IMR-90 (cell line): ENCODE data around the gene CLDN6. TPM values are rescaled to one million over a fixed set of nuclear protein-coding genes. Genes with fewer than 3 reads are reported as not detected.

Experiments used
- ATAC-seq: fragments of 200-7000 bp; cut with Tn5 transposase; 2 replicates; pipeline ENCODE4 v1.9.1; 2020; ENCODE audit warnings: low read depth, mild to moderate bottlenecking, moderate library complexity
- BruUV-seq: library from RNA; stranded (reverse); fragments of 400-500 nt; replicated peaks from 2 replicates; lab custom pipeline; 2021; lab: Mats Ljungman, UMichigan
- CTCF ChIA-PET: fragments of 300-600 bp; formaldehyde crosslinking; extraction: SDS; loops from one replicate; lab custom pipeline; 2021; ENCODE audit warnings: antibody characterized with exemption; lab: Yijun Ruan, JAX
- POLR2A ChIA-PET: fragments of 300-600 bp; sonication (Branson Sonifier 250); formaldehyde crosslinking; loops from one replicate; lab custom pipeline; 2022; ENCODE audit warnings: antibody characterized with exemption; ENCODE audit not compliant: unreplicated experiment; lab: Charles Lee
- DNase-seq: peaks from one replicate; pipeline ENCODE4 v3.0.0; 2013
- H2AFZ ChIP-seq: replicated peaks from 2 replicates; pipeline ENCODE3; 2013; ENCODE audit warnings: low read length, mild to moderate bottlenecking; ENCODE audit not compliant: poor library complexity
- H2AK5ac ChIP-seq: 2 replicates; pipeline ENCODE4 v1.6.1; 2013; ENCODE audit warnings: low read depth, low read length, inconsistent platforms
- H2AK9ac ChIP-seq: replicated peaks from 2 replicates; pipeline ENCODE3; 2013; ENCODE audit warnings: mild to moderate bottlenecking, low read depth, low read length, moderate library complexity; ENCODE audit not compliant: poor library complexity
- H2BK120ac ChIP-seq: 2 replicates; pipeline ENCODE4 v1.6.1; 2013; ENCODE audit warnings: low read depth, low read length, inconsistent platforms
- H2BK15ac ChIP-seq: 3 replicates; pipeline ENCODE4 v1.6.1; 2013; ENCODE audit warnings: low read depth, low read length, inconsistent platforms
- H2BK20ac ChIP-seq: 2 replicates; pipeline ENCODE4 v1.6.1; 2013; ENCODE audit warnings: low read depth, mild to moderate bottlenecking, inconsistent platforms, low read length, moderate library complexity
- H2BK5ac ChIP-seq: 2 replicates; pipeline ENCODE4 v1.6.1; 2013; ENCODE audit warnings: mild to moderate bottlenecking, low read depth, low read length, inconsistent platforms; ENCODE audit not compliant: poor library complexity, severe bottlenecking
- H3K14ac ChIP-seq: replicated peaks from 2 replicates; pipeline ENCODE4 v1.6.1; 2013; ENCODE audit warnings: low read depth, low read length, inconsistent platforms
- H3K18ac ChIP-seq: 2 replicates; pipeline ENCODE4 v1.6.1; 2013; ENCODE audit warnings: low read depth, low read length, control low read depth
- H3K23ac ChIP-seq: 2 replicates; pipeline ENCODE4 v1.6.1; 2013; ENCODE audit warnings: low read depth, low read length, inconsistent platforms
- H3K27ac ChIP-seq: 2 replicates; pipeline ENCODE4 v1.5.1; 2013; ENCODE audit warnings: mild to moderate bottlenecking, control low read depth, low read length; ENCODE audit not compliant: insufficient read depth
- H3K27me3 ChIP-seq: 2 replicates; pipeline ENCODE4 v1.6.1; 2013; ENCODE audit warnings: low read length; ENCODE audit not compliant: control insufficient read depth, insufficient read depth
- H3K36me3 ChIP-seq: 2 replicates; pipeline ENCODE4 v1.6.1; 2013; ENCODE audit warnings: low read length, mixed read lengths; ENCODE audit not compliant: control insufficient read depth, insufficient read depth
- H3K4ac ChIP-seq: 2 replicates; pipeline ENCODE4 v1.6.1; 2013; ENCODE audit warnings: low read depth, low read length, inconsistent platforms
- H3K4me1 ChIP-seq: 2 replicates; pipeline ENCODE4 v1.6.1; 2013; ENCODE audit warnings: low read length, mixed read lengths; ENCODE audit not compliant: control insufficient read depth, insufficient read depth
- H3K4me2 ChIP-seq: 2 replicates; pipeline ENCODE4 v1.6.1; 2013; ENCODE audit warnings: low read depth, mild to moderate bottlenecking, control low read depth, low read length, moderate library complexity
- H3K4me3 ChIP-seq: 2 replicates; pipeline ENCODE4 v1.5.1; 2013; ENCODE audit warnings: low read depth, mild to moderate bottlenecking, control low read depth, low read length, moderate library complexity; ENCODE audit not compliant: insufficient read depth
- H3K56ac ChIP-seq: 2 replicates; pipeline ENCODE4 v1.6.1; 2013; ENCODE audit warnings: low read length, inconsistent platforms; ENCODE audit not compliant: insufficient read depth; ENCODE audit errors: extremely low read depth
- H3K79me1 ChIP-seq, 2 experiments: 2 replicates each; pipeline ENCODE4 v1.6.1; 2013; ENCODE audit warnings: low read length in 2 of 2, inconsistent platforms in 1 of 2, low read depth in 1 of 2
- H3K9ac ChIP-seq: 2 replicates; pipeline ENCODE4 v1.6.1; 2013; ENCODE audit warnings: low read depth, low read length, control low read depth
- H3K9me1 ChIP-seq: 2 replicates; pipeline ENCODE4 v1.6.1; 2013; ENCODE audit warnings: low read length, inconsistent platforms; ENCODE audit not compliant: insufficient read depth
- H3K9me3 ChIP-seq: 2 replicates; pipeline ENCODE4 v1.6.1; 2013; ENCODE audit warnings: low read length; ENCODE audit not compliant: control insufficient read depth, insufficient read depth
- H4K20me1 ChIP-seq: 2 replicates; pipeline ENCODE4 v1.6.1; 2013; ENCODE audit warnings: low read length, inconsistent platforms; ENCODE audit not compliant: insufficient read depth
- H4K5ac ChIP-seq: 2 replicates; pipeline ENCODE4 v1.6.1; 2013; ENCODE audit warnings: mild to moderate bottlenecking, low read depth, low read length, control low read depth
- H4K8ac ChIP-seq, 2 experiments: 2 replicates each; pipeline ENCODE4 v1.6.1; 2013; ENCODE audit warnings: low read depth in 2 of 2, low read length in 2 of 2, control low read depth in 1 of 2, inconsistent platforms in 1 of 2
- H4K91ac ChIP-seq: 2 replicates; pipeline ENCODE4 v1.6.1; 2013; ENCODE audit warnings: low read depth, low read length, inconsistent platforms; ENCODE audit not compliant: insufficient read depth
- BHLHE40 ChIP-seq: fragments of 150-350 bp; IDR thresholded peaks from 2 replicates; pipeline ENCODE4 v1.6.1; 2016; ENCODE audit warnings: mild to moderate bottlenecking, low read depth, low read length
- CEBPB ChIP-seq: IDR thresholded peaks from 2 replicates; pipeline ENCODE4 v1.6.1; 2012; ENCODE audit warnings: low read depth, low read length, improper control_type of control experiment
- CHD1 ChIP-seq: IDR thresholded peaks from 2 replicates; pipeline ENCODE4 v1.6.1; 2012; ENCODE audit warnings: low read depth, low read length, improper control_type of control experiment
- CTCF ChIP-seq: conservative IDR thresholded peaks from 2 replicates; pipeline ENCODE4 v1.5.1; 2012; ENCODE audit warnings: mild to moderate bottlenecking, low read depth, low read length, improper control_type of control experiment
- ELK1 ChIP-seq: fragments of 150-350 bp; IDR thresholded peaks from 2 replicates; pipeline ENCODE4 v1.6.1; 2016; ENCODE audit warnings: low read depth, mild to moderate bottlenecking, low read length, moderate library complexity, borderline replicate concordance
- FOS ChIP-seq: fragments of 150-350 bp; IDR thresholded peaks from 2 replicates; pipeline ENCODE4 v1.6.1; 2016; ENCODE audit warnings: low read depth, low read length
- MAFK ChIP-seq: IDR thresholded peaks from 2 replicates; pipeline ENCODE4 v1.6.1; 2012; ENCODE audit warnings: low read depth, low read length, improper control_type of control experiment
- MAZ ChIP-seq: IDR thresholded peaks from 2 replicates; pipeline ENCODE4 v1.6.1; 2012; ENCODE audit warnings: low read depth, mild to moderate bottlenecking, low read length, improper control_type of control experiment, moderate library complexity, borderline replicate concordance
- MXI1 ChIP-seq: IDR thresholded peaks from 2 replicates; pipeline ENCODE4 v1.6.1; 2012; ENCODE audit warnings: low read depth, mild to moderate bottlenecking, low read length, moderate library complexity, borderline replicate concordance
- POLR2A ChIP-seq: IDR thresholded peaks from 2 replicates; pipeline ENCODE4 v1.6.1; 2012; ENCODE audit warnings: mild to moderate bottlenecking, low read depth, low read length
- SMC3 ChIP-seq: fragments of 150-350 bp; IDR thresholded peaks from 2 replicates; pipeline ENCODE4 v1.6.1; 2016; ENCODE audit warnings: low read depth, mild to moderate bottlenecking, antibody characterized with exemption, low read length, moderate library complexity
- USF2 ChIP-seq: fragments of 150-350 bp; IDR thresholded peaks from 2 replicates; pipeline ENCODE4 v1.6.1; 2017; ENCODE audit warnings: mild to moderate bottlenecking, antibody characterized with exemption, low read length, low read depth
- WGBS, 2 experiments: methylation state at CpG; one replicate each; pipeline versions ENCODE4 v1.1.5 to v1.1.7; 2013; ENCODE audit warnings: missing lambda C conversion rate in 2 of 2; ENCODE audit not compliant: insufficient read length in 1 of 2; ENCODE audit errors: extremely low coverage in 2 of 2; 5-methylcytosine and 5-hydroxymethylcytosine counted together
- dilution Hi-C: fragments of 300-500 bp; cut with HindIII; formaldehyde crosslinking; loops from one replicate; pipeline ENCODE4 v1.14.3; 2018; ENCODE audit warnings: low sequenced_read_pairs; ENCODE audit not compliant: unreplicated experiment
- in situ Hi-C: fragments of 300-500 bp; cut with MboI; formaldehyde crosslinking; loops from 3 replicates; pipeline ENCODE4 v1.14.3; 2019; ENCODE audit warnings: low sequenced_read_pairs, inconsistent platforms, mixed read lengths
- intact Hi-C: fragments of 100-400 bp; cut with micrococcal nuclease; formaldehyde crosslinking; loops from 2 replicates; pipeline ENCODE4 v1.10.0; 2022
- polyA plus RNA-seq, 3 experiments: library from polyadenylated mRNA; depleted of rRNA; stranded (reverse); fragments of >200 nt; gene quantifications; 2 replicates each; pipeline ENCODE4 v1.2.3, GENCODE V29; 2012; ENCODE audit warnings: low replicate concordance in 1 of 3
- total RNA-seq: library from RNA; depleted of rRNA; stranded (reverse); fragments of >200 nt; gene quantifications from 2 replicates; pipeline ENCODE4 v1.2.3, GENCODE V29; 2012

The CLDN6 gene
- total and polyA plus RNA-seq, 2 of the 4 experiments (the other 2 are of a cell fraction), result 0.14 TPM; not detected in 1

GRCh38 chr16:2967211-2967631 is 50.8 kb downstream of the CLDN6 start:
- Histone ChIP-seq H2BK20ac (no peak overlapping the region), H3K4me1 (peaks cover 7% of the 10 kb centered on the region; the same call in 1 of the 2 replicates), H2AK5ac (no peak overlapping the region), H3K79me1 (peaks cover 5 to 23% of the 10 kb centered on the region in 2 experiments; a peak in 3 of 4 replicates), H3K9ac (no peak overlapping the region), H3K18ac (no peak overlapping the region), H3K9me1 (peaks cover 17% of the 10 kb centered on the region), H3K4me3 (no peak overlapping the region), H3K4me2 (no peak overlapping the region), H3K9me3 (no peaks in the 10 kb centered on the region; the same call in 1 of the 2 replicates), H2BK120ac (no peak overlapping the region), H4K8ac (no peak overlapping the region), H3K27ac (no peak overlapping the region), H2AFZ (no peak overlapping the region), H3K56ac (no peak overlapping the region), H3K4ac (no peak overlapping the region), H2AK9ac (no peak overlapping the region), H3K14ac (no peak overlapping the region), H4K91ac (no peak overlapping the region), H2BK15ac (no peak overlapping the region), H2BK5ac (no peak overlapping the region), H3K23ac (no peak overlapping the region), H4K20me1 (peaks cover 32% of the 10 kb centered on the region), H3K36me3 (peaks cover 2% of the 10 kb centered on the region; the same call in 1 of the 2 replicates), H4K5ac (no peak overlapping the region), H3K27me3 (peaks cover 47% of the 10 kb centered on the region)
- intact Hi-C loops (no loop called here), dilution Hi-C loops (no loop called here), in situ Hi-C loops (no loop called here)
- 17% methylated on average over 45 of the region's 51 CpGs; no CpG with 5 or more reads in 1 of the 2 experiments for WGBS, 2 experiments
- CTCF ChIA-PET, result no interaction called here
- POLR2A ChIA-PET, result no interaction called here
- no peak for TF ChIP-seq BHLHE40
- no peak for TF ChIP-seq POLR2A
- TF ChIP-seq CTCF, result no peak
- TF ChIP-seq MAFK, result no peak
- no peak for TF ChIP-seq FOS
- no peak for TF ChIP-seq ELK1
- TF ChIP-seq MXI1, result no peak
- TF ChIP-seq SMC3, result no peak
- TF ChIP-seq MAZ, result no peak
- no peak for TF ChIP-seq CHD1
- TF ChIP-seq USF2, result no peak
- TF ChIP-seq CEBPB, result no peak
- DNase-seq (no peak), ATAC-seq (no peak)
- no TSS peak for BruUV-seq
